Neuronal stem cell (in vitro differentiated cells): ENCODE data around the gene IVNS1ABP.

Experiments
- DNase-seq: peaks from one replicate; pipeline ENCODE4 v3.0.0-alpha.2; 2013; ENCODE audit warnings: low spot score
- H2AFZ ChIP-seq: one replicate; pipeline ENCODE4 v1.6.1; 2013; ENCODE audit warnings: mild to moderate bottlenecking, low read length, inconsistent platforms
- H2AK5ac ChIP-seq: 2 replicates; pipeline ENCODE4 v1.6.1; 2013; ENCODE audit warnings: low read depth, mild to moderate bottlenecking, inconsistent platforms, low read length, moderate library complexity, mixed read lengths
- H2BK120ac ChIP-seq: 2 replicates; pipeline ENCODE4 v1.6.1; 2013; ENCODE audit warnings: low read depth, mild to moderate bottlenecking, inconsistent platforms, low read length, moderate library complexity, mixed read lengths
- H2BK12ac ChIP-seq: one replicate; pipeline ENCODE4 v1.6.1; 2013; ENCODE audit warnings: low read length, inconsistent platforms
- H2BK15ac ChIP-seq: 2 replicates; pipeline ENCODE4 v1.6.1; 2013; ENCODE audit warnings: mild to moderate bottlenecking, low read length, inconsistent platforms, mixed read lengths
- H2BK5ac ChIP-seq: one replicate; pipeline ENCODE4 v1.6.1; 2013; ENCODE audit warnings: inconsistent platforms, mild to moderate bottlenecking, low read length, moderate library complexity
- H3K14ac ChIP-seq: one replicate; pipeline ENCODE4 v1.6.1; 2013; ENCODE audit warnings: low read length, inconsistent platforms
- H3K18ac ChIP-seq: 2 replicates; pipeline ENCODE4 v1.6.1; 2013; ENCODE audit warnings: low read length, inconsistent platforms
- H3K23ac ChIP-seq: 2 replicates; pipeline ENCODE4 v1.6.1; 2013; ENCODE audit warnings: low read depth, mild to moderate bottlenecking, mixed read lengths, low read length, inconsistent platforms; ENCODE audit not compliant: poor library complexity
- H3K27ac ChIP-seq: replicated peaks from 3 replicates; pipeline ENCODE4 v1.5.1; 2013; ENCODE audit warnings: low read length, inconsistent platforms
- H3K27me3 ChIP-seq, 3 experiments: 2 replicates each; pipeline ENCODE4 v1.6.1; 2013; ENCODE audit warnings: low read length in 3 of 3, mild to moderate bottlenecking in 2 of 3, inconsistent platforms in 1 of 3, low read depth in 1 of 3, mixed read lengths in 1 of 3, moderate library complexity in 1 of 3; ENCODE audit not compliant: control insufficient read depth in 3 of 3, insufficient read depth in 3 of 3
- H3K36me3 ChIP-seq, 2 donors: replicated peaks in 1 of 2; 2 replicates each; pipeline ENCODE4 v1.6.1; 2013; ENCODE audit warnings: low read length in 2 of 2; ENCODE audit not compliant: control insufficient read depth in 2 of 2, insufficient read depth in 2 of 2
- H3K4ac ChIP-seq: 2 replicates; pipeline ENCODE4 v1.6.1; 2013; ENCODE audit warnings: inconsistent platforms, mild to moderate bottlenecking, low read length, moderate library complexity
- H3K4me1 ChIP-seq, 2 donors: 1 replicate in 1 of 2; 2 replicates in 1 of 2; pipeline ENCODE4 v1.6.1; 2013; ENCODE audit warnings: low read length in 2 of 2, low read depth in 1 of 2; ENCODE audit not compliant: control insufficient read depth in 2 of 2, insufficient read depth in 1 of 2
- H3K4me2 ChIP-seq: one replicate; pipeline ENCODE4 v1.6.1; 2013; ENCODE audit warnings: mild to moderate bottlenecking, low read length, inconsistent platforms; ENCODE audit not compliant: insufficient read depth, poor library complexity, severe bottlenecking
- H3K4me3 ChIP-seq, 2 donors: 2 replicates each; pipeline ENCODE4 v1.5.1; 2013; ENCODE audit warnings: low read length in 2 of 2, mild to moderate bottlenecking in 2 of 2, inconsistent platforms in 1 of 2, moderate library complexity in 1 of 2
- H3K79me1 ChIP-seq: one replicate; pipeline ENCODE4 v1.6.1; 2013; ENCODE audit warnings: low read depth, mild to moderate bottlenecking, inconsistent platforms, low read length, moderate library complexity
- H3K9ac ChIP-seq: one replicate; pipeline ENCODE4 v1.6.1; 2013; ENCODE audit warnings: mild to moderate bottlenecking, low read depth, low read length, inconsistent platforms; ENCODE audit not compliant: poor library complexity
- H3K9me3 ChIP-seq, 2 donors: replicated peaks in 1 of 2; 2 replicates each; pipeline versions ENCODE3 to v1.6.1; 2013; ENCODE audit warnings: low read length in 2 of 2, mild to moderate bottlenecking in 2 of 2, inconsistent platforms in 1 of 2, low read depth in 1 of 2, mixed read lengths in 1 of 2, moderate library complexity in 1 of 2; ENCODE audit not compliant: control insufficient read depth in 2 of 2, insufficient read depth in 1 of 2
- H4K8ac ChIP-seq: one replicate; pipeline ENCODE4 v1.6.1; 2013; ENCODE audit warnings: low read depth, mild to moderate bottlenecking, inconsistent platforms, low read length, moderate library complexity
- H4K91ac ChIP-seq: one replicate; pipeline ENCODE4 v1.6.1; 2013; ENCODE audit warnings: low read length, low read depth, mild to moderate bottlenecking, inconsistent platforms; ENCODE audit not compliant: poor library complexity
- WGBS, 2 donors: extraction: QIAGEN DNeasy Blood & Tissue Kit; methylation state at CpG; one replicate each; pipeline ENCODE4 v1.1.7; 2013; ENCODE audit warnings: missing lambda C conversion rate in 2 of 2, mixed read lengths in 1 of 2; ENCODE audit not compliant: insufficient read length in 2 of 2, insufficient replicate concordance in 1 of 2; ENCODE audit errors: extremely low coverage in 2 of 2; 5-methylcytosine and 5-hydroxymethylcytosine counted together

IVNS1ABP gene

GRCh38 chr1:185348296-185348695 lies 31.3 kb upstream of the IVNS1ABP start:
- Histone ChIP-seq H2BK12ac (no peak overlapping the region), H3K27ac (no peak overlapping the region), H3K79me1 (no peaks in the 10 kb centered on the region), H3K9ac (no peak overlapping the region), H2AK5ac (no peak overlapping the region), H3K23ac (no peak overlapping the region), H2BK5ac (no peak overlapping the region), H3K4me2 (no peak overlapping the region), H3K9me3 (no peaks in the 10 kb centered on the region), H3K14ac (no peak overlapping the region), H4K8ac (no peak overlapping the region), H2BK120ac (no peak overlapping the region), H3K18ac (no peak overlapping the region), H3K4ac (no peak overlapping the region), H2BK15ac (no peak overlapping the region), H3K4me3 (no peak overlapping the region), H3K36me3 (no peaks in the 10 kb centered on the region), H4K91ac (no peak overlapping the region), H2AFZ (no peak overlapping the region), H3K4me1 (no peaks in the 10 kb centered on the region), H3K27me3 (no peaks in the 10 kb centered on the region)
- WGBS, 2 donors = no CpG with 5 or more reads among the region's 1 CpG
- no peak for DNase-seq

DNA sequence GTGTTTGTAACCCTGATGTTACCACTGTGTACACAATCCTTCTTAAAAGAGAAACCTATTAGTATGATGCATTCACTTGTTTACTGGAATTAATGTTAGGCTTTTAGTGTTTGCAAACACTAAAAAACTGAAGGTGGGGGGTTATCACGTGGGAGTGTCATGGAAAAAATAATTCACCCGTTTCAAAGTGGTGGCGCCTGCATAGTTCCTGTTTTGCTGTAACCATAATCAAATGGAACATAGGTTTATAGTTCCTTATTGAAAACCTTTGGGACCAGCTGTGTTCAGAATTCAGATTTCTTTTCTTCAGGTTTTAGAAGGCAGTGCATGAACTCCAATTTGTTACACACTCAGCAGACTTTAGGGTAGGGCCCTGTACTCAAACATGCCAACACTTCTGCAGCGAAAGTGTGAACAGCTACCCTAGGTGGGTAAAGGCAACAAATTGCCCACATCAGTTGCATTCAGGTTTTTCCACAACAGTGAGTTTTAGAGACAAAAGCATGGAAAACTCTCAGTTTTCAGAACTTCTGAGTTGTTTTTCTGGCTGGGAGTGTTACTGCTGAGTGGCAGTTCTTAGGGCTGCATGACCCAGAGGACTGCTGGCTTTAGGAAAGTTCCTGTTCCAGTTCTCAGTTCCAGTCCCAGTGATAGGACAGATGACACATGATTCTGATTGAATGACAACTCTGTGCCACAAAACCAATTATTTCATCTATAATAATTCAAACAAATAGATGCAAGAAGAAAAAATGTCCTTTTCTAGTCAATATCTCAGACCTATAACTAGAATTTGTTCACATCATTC lies 29.1 kb upstream of the IVNS1ABP start:
- Histone ChIP-seq H4K8ac (no peak overlapping the region), H2BK5ac (no peak overlapping the region), H2BK12ac (no peak overlapping the region)

GRCh38 chr1:185343306-185343705 lies 26.3 kb upstream of the IVNS1ABP start:
- no peak overlapping the region for H2BK12ac ChIP-seq
- H3K9ac ChIP-seq = no peak overlapping the region
- no peak overlapping the region for H3K4me2 ChIP-seq
- no peak overlapping the region for H3K4me3 ChIP-seq
- H2BK15ac ChIP-seq = no peak overlapping the region
- H3K4me1 ChIP-seq = no peaks in the 10 kb centered on the region
- no peak overlapping the region for H4K8ac ChIP-seq
- no peak overlapping the region for H2AFZ ChIP-seq
- H3K18ac ChIP-seq = no peak overlapping the region
- no peaks in the 10 kb centered on the region for H3K36me3 ChIP-seq
- no peak overlapping the region for H2BK5ac ChIP-seq
- DNase-seq = no peak
- no peak overlapping the region for H3K14ac ChIP-seq
- H3K9me3 ChIP-seq = no peaks in the 10 kb centered on the region
- no peak overlapping the region for H3K27ac ChIP-seq
- H2BK120ac ChIP-seq = no peak overlapping the region
- H3K27me3 ChIP-seq = no peaks in the 10 kb centered on the region
- no peak overlapping the region for H4K91ac ChIP-seq
- H3K23ac ChIP-seq = no peak overlapping the region
- no peaks in the 10 kb centered on the region for H3K79me1 ChIP-seq
- H3K4ac ChIP-seq = no peak overlapping the region
- WGBS, 2 donors = no CpG with 5 or more reads among the region's 5 CpGs
- no peak overlapping the region for H2AK5ac ChIP-seq

More for the DNA sequence above, 29.1 kb upstream of the IVNS1ABP start:
- Histone ChIP-seq H3K4me1 (no peaks in the 10 kb centered on the region), H2BK15ac (no peak overlapping the region), H3K4me3 (no peak overlapping the region), H2BK120ac (no peak overlapping the region), H3K9me3 (no peaks in the 10 kb centered on the region), H2AFZ (no peak overlapping the region), H3K4ac (no peak overlapping the region), H3K14ac (no peak overlapping the region), H3K27ac (no peak overlapping the region), H4K91ac (no peak overlapping the region), H3K36me3 (no peaks in the 10 kb centered on the region), H3K79me1 (no peaks in the 10 kb centered on the region), H3K27me3 (no peaks in the 10 kb centered on the region), H3K4me2 (no peak overlapping the region), H3K9ac (no peak overlapping the region), H3K23ac (no peak overlapping the region), H2AK5ac (no peak overlapping the region), H3K18ac (no peak overlapping the region)
- no CpG with 5 or more reads among the region's 4 CpGs for WGBS, 2 donors
- no peak for DNase-seq

GRCh38 chr1:185342672-185343259 lies 25.7 kb upstream of the IVNS1ABP start:
- Histone ChIP-seq H3K18ac (no peak overlapping the region), H3K36me3 (no peaks in the 10 kb centered on the region), H4K91ac (no peak overlapping the region), H3K9me3 (no peaks in the 10 kb centered on the region), H2BK120ac (no peak overlapping the region), H3K23ac (no peak overlapping the region), H3K9ac (no peak overlapping the region), H2BK5ac (no peak overlapping the region), H3K79me1 (no peaks in the 10 kb centered on the region), H4K8ac (no peak overlapping the region), H3K4me3 (no peak overlapping the region), H3K14ac (no peak overlapping the region), H3K27me3 (no peaks in the 10 kb centered on the region), H2AK5ac (no peak overlapping the region), H2BK12ac (no peak overlapping the region), H3K4ac (no peak overlapping the region), H2BK15ac (no peak overlapping the region), H3K4me2 (no peak overlapping the region), H3K27ac (no peak overlapping the region), H3K4me1 (no peaks in the 10 kb centered on the region), H2AFZ (no peak overlapping the region)
- no peak for DNase-seq
- WGBS, 2 donors = no CpG with 5 or more reads among the region's 3 CpGs
